COLO668 (cell line): ENCODE data around the gene GCNT2.
"Not testable (repeated sequence)": the region's sequence is repeated elsewhere in the genome, so short reads cannot be mapped to it uniquely, and the experiment has no call there.

ENCODE experiments used
- DNase-seq: peaks from one replicate; lab custom pipeline; 2025; ENCODE audit not compliant: unreplicated experiment; lab: John Stamatoyannopoulos, UW

The GCNT2 gene

DNA sequence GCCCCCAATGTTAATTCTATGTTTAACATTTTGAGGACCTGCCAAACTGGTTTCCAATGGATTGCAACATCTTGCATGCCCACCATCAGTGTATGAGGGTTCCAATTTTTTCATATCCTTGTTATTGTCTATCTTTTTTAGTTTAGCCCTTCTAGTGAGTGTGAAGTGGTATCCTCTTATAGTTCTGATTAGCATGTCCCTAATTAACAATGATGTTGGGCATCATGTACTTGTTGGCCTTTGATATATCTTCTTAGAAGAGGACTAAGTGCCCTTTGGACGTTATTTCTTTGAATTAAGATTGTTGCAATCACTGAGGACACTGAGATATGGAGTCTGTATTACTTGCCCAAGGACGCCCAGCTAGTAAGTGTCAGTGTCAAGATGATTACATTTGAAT lies 22.3 kb downstream of the GCNT2 start:
- no peak for DNase-seq

DNA sequence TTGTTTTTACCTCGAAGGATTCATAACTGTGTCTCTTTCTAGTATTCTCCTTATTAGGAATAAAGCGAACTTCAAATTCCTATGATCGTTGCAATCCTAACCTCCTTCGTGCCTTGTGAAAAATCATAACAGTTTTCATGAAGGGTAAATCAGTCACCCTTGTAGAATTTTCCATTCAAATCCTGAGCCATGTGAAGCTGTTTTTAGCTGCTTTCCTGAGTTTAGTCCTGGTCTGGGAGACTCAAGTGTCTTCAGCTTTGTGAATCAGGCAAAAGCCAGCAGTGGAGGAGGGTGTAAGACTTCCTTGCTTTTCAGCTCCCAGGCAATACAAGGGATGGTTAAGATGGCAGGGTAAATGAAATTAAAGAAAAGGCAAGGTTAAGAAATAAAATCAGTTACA lies 24.3 kb downstream of the GCNT2 start:
- no peak for DNase-seq

GRCh38 chr6:10547809-10548208 lies 26.7 kb downstream of the GCNT2 start:
- DNase-seq, result no peak

DNA sequence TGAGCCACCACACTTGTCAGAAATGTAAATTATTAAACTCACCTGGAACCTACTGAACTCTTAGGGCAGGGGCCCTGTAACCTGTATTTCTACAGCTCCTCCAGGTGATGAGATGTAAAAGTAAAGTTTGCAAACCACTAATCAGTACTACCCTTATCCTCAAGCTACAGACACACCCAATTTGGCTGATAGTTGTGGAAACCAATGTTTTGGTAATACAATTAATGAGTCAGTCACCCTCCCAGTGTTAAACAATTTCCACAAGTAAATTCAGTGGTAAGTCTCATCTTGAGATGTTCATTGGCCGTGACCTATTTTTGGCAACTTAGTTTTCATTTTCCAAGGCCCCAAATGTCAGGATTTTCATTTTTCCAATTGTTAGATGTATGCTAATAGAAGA lies 29.6 kb downstream of the GCNT2 start:
- no peak for DNase-seq

GRCh38 chr6:10552270-10552810 lies 31.2 kb downstream of the GCNT2 start:
- DNase-seq, result no peak

DNA sequence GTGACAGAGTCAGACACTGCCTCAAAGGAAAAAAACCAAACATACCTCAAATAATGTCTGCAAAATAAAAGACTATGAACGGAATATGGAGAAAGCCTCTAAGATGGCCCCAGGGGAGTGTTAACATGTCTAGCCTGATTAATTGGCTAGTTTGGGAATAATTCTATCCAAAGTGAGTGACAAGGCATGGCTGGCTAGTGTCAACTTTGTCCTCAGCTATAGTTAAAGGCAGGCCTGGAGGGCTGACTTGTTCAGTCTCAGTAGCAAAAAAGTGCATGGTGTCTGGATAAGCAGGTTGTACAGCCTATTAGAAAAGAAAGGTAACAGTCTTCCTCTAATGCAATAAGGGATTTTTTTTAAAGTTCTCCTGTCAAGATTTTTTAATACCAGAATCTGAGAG lies 32.7 kb downstream of the GCNT2 start:
- no peak for DNase-seq

DNA sequence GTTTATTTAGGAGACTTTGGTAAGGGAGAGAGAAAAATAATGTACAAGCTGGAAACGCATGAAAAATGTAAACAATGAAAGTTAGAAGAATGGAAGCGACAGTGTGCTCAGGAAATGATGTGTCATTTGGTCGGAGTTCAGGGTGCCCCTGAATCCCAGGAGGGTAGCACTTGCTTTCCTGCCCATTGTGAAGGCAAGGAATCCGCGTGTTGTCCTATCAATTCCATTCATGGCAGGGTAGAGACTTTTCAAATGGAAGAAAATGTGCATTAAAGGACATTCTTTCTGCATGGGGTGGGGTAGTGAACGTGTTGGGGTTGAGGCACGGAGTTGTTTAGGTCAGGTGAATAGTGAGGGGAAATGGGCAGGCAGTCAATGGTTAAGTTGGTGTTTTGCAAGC lies 33.7 kb downstream of the GCNT2 start:
- DNase-seq, result no peak

GRCh38 chr6:10555625-10556309 lies 34.6 kb downstream of the GCNT2 start:
- DNase-seq, result peak; percentile 48

- no peak for DNase-seq
These were observed 35.4 kb downstream of the GCNT2 start for GRCh38 chr6:10556589-10556988.

DNA sequence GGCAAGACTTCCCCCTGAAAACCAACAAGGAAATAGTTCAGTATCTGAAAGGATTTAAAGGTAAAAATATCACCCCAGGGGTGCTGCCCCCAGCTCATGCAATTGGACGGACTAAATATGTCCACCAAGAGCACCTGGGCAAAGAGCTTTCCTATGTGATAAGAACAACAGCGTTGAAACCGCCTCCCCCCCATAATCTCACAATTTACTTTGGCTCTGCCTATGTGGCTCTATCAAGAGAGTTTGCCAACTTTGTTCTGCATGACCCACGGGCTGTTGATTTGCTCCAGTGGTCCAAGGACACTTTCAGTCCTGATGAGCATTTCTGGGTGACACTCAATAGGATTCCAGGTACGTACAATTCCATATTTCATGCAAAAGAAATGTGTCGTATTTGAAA lies 35.8 kb downstream of the GCNT2 start:
- no peak for DNase-seq

GRCh38 chr6:10557913-10558312 lies 36.8 kb downstream of the GCNT2 start:
- no peak for DNase-seq

DNA sequence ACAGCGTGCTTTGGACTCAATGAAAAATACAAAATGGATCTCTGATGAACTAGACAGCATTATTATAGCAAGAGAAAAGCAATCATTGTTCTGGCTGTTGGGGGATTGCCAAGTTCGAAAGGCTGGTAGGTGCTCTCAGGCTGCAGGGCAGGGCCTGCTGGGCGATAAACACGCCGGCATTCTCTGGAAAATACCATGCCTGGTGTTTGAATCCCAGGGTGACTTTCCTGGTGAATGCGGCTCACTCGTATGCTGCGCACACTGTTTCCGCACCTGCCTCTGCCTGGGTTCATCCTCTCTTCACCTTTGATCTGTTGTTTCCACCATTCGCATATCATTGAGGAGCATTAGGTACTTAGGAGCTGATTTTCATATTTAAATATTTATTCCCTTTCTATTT lies 37.4 kb downstream of the GCNT2 start:
- no peak for DNase-seq

DNA sequence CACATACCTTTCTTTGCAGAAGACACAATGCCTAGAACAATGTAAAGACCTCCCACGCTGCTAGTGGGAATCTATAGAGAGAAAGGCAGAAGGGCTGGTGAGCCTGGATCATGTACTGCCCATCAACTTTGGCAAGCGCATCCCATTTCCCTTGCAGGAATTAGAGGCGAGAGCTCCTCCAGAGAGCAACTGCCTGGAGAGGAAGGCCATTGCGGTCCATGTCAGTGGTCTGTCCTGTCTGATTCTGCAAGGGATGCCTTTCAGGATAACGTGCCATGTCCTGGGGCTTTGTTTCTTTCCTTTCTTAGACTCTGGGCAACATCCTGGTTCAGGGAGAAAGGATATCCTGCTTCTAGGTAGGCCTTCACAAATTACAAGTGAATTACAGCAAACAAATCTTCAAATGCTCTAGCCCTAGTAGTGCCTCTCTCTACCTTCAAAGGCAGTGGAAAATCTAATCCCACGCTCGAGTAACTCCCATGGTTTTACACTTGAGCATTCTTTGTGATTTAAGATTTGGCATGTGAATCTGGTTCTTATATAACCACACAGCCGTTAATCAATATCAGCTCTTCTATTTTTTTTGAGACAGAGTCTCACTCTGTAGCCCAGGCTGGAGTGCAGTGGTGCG lies 38.5 kb downstream of the GCNT2 start:
- no peak for DNase-seq

DNA sequence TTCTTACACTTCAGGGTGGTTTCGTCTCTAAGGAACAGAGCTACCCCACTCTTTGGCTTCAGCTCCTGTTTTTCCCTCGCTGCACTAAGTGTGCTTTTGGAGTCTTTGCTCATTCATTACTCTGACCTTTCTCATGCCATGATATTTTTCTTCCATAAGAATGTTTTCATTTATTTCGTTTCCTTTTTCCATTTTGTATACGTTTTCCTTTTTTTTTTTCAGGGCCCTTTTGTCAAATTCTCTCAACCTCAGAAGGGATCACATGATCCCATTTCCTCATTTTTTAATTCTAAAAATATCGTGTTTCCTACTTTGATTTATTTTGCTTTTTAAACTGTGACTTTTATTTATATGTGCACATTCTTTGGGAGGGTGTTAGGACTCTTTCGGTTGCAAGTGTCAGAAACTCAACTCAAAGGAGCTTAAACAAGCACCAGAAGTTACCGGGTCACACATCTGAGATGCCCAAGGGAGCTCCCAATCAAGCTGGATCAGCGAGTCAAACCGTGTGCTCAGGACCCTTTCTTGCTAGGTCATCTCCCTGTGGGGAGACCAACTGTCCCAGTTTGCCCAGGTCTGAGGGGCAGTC lies 40.6 kb downstream of the GCNT2 start:
- no peak for DNase-seq

DNA sequence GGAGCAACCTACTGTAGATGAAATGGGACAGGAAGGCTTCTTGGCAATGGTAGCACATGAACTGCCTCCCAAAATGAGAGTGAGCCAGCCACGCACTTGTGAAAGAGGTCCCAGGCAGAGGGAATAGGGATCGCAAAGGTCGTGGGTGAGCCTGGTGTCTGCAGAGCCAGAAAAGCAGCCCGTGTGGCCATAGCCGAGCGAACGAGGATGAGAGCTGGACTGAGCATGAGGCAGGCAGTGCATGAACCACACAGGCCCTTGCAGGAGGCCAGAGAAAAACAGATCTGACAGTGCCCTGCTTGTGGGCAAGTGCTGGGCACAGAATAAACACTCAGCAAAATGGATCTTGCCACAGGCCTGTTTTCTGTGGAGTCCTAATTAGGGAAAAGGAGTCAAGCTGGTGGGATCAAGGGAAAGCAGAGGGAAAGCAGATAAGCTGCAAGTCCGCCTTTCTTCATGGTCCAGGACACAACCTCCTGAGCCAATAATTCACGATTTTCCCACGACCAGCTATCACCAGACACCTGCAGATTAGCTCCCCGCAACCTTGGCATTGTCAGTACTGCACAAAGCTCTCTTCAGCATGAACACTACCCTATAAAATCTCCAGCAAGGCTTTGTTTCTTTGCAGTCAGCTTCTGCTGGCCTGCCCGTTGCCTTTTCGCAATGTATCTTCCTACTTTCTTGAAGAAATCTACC lies 44.0 kb downstream of the GCNT2 start:
- DNase-seq, result no peak

DNA sequence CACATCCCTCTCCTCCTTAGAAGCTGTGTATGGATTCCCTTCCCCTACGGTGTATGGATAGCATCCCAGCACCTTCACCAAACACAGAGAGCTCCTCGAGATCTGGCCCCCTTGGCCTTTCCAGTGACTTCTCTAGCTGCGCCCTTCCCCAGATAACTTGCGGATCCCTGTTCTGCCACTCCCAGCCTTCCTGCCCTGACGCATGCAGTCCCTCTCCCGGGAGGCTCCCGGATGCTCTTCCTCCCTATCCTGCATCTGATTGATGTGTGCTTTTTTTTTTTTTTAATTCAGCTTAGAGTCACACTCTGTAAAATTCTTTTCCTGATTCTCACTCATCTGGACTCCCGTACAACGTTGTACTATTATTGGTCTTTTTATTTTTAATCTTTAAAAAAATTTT lies 44.8 kb downstream of the GCNT2 start:
- no peak for DNase-seq

- no peak for DNase-seq
These were observed 46.3 kb downstream of the GCNT2 start for GRCh38 chr6:10567256-10568026.

DNA sequence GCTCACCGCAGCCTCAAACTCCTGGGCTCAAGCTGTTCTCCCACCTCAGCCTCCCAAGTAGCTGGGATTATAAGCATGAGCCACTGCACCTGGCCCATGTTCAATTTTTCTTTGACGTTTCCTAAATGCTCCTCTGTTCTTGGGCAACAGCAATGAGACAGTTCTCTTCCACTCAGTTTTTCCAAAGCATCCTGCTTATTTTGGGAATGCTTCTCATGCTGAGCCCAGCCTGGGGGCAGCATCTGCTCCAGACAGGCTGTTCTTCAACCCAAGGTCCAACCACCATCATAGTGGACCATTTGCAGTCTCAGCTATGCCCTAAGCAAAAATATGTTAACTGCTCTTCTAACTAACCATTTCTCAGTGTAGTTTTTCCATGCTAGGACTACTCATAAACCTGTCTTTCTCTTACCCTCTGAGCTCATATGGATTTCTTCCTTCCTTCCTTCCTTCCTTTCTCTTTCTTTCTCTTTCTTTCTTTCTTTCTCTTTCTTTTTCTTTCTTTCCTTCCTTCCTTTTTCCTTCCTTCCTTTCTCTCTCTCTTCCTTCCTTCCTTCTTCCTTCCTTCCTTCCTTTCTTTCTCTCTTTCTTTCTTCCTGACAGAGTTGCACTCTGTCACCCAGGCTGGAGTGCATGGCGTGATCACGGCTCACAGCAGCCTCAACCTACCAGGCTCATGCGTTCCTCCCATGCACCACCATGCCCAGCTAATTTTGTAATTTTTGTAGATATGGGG lies 48.4 kb downstream of the GCNT2 start:
- DNase-seq, result no peak

DNA sequence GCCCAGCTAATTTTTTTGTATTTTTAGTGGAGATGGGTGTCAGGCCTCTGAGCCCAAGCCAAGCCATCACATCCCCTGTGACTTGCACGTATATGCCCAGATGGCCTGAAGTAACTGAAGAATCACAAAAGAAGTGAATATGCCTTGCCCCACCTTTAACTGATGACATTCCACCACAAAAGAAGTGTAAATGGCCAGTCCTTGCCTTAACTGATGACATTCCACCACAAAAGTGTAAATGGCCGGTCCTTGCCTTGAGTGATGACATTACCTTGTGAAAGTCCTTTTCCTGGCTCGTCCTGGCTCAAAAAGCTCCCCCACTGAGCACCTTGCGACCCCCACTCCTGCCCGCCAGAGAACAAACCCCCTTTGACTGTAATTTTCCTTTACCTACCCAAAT lies 54.4 kb downstream of the GCNT2 start:
- not testable (repeated sequence) for DNase-seq

DNA sequence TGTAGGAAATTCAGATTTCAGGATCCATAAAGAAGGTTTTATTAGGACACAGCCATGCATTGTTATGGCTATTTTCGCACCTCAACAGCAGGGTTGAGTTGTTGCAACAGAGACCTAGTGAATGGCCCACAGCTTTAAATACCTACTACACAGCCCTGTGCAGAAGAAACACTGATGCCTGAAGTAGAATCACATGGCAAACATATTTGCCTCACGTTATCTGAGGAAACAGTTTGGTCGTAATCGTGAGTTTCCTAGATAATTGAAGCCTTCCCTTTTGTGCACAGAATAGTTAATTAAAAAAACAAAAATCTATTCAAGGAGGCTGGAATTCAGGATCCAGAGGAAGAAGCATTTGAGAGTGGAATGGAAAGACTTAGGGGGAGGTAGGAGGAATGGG lies 55.1 kb downstream of the GCNT2 start:
- no peak for DNase-seq
